Measurements from ENCODE around the gene RERE. TPM values are rescaled to one million over a fixed set of nuclear protein-coding genes. Genes with fewer than 3 reads are reported as not detected.

Gene RERE
- total RNA-seq, 1 donor from 2014 or later: 124 TPM

GRCh38 chr1:8529901-8530300, 287.5 kb downstream of the RERE start:
- Histone ChIP-seq H3K9me3 (ENCODE audit: insufficient read depth, low read depth, low read length) (no peaks in the 10 kb centered on the region), H3K4me2 (ENCODE audit: low read length) (no peak overlapping the region), H2AFZ (ENCODE audit: low read depth, low read length) (no peak overlapping the region), H3K79me2 (ENCODE audit: insufficient read depth, low read length) (no peaks in the 10 kb centered on the region), H3K4me3 (ENCODE audit: insufficient read depth, low read depth, low read length) (no peak overlapping the region), H4K20me1 (ENCODE audit: insufficient read depth, low read length) (no peaks in the 10 kb centered on the region), H3K27me3 (ENCODE audit: insufficient read depth, low read length) (no peaks in the 10 kb centered on the region), H3K27ac (ENCODE audit: low read depth, low read length) (no peak overlapping the region), H3K9ac (ENCODE audit: low read length) (no peak overlapping the region), H3K36me3 (ENCODE audit: insufficient read depth, low read length) (no peaks in the 10 kb centered on the region), H3K4me1 (ENCODE audit: insufficient read depth, low read length) (peaks cover 15% of the 10 kb centered on the region)
- DNase-seq (ENCODE audit: low read depth) (no peak), FAIRE-seq (no peak)
- H3K27ac Mint-ChIP-seq (ENCODE audit: unreplicated experiment): no peak overlapping the region
- H3K4me1 Mint-ChIP-seq (ENCODE audit: low read depth, unreplicated experiment): peaks cover 8% of the 10 kb centered on the region
- H3K27me3 Mint-ChIP-seq (ENCODE audit: low read depth, unreplicated experiment): no peaks in the 10 kb centered on the region
- no peaks in the 10 kb centered on the region for H3K9me3 Mint-ChIP-seq (ENCODE audit: unreplicated experiment)
- H3K36me3 Mint-ChIP-seq (ENCODE audit: low read depth, unreplicated experiment): peaks cover 6% of the 10 kb centered on the region
- TF ChIP-seq EZH2 (IDR thresholded peaks at IDR 0.05; ENCODE audit: insufficient read depth, low read length) (no peak), CTCF (IDR thresholded peaks at IDR 0.05; ENCODE audit: insufficient read depth, low read depth, low read length) (no peak)
- no peak overlapping the region for H3K4me3 Mint-ChIP-seq (ENCODE audit: unreplicated experiment)

GRCh38 chr1:8527941-8528340, 289.5 kb downstream of the RERE start:
- Mint-ChIP-seq H3K27ac (ENCODE audit: unreplicated experiment) (no peak overlapping the region), H3K4me3 (ENCODE audit: unreplicated experiment) (no peak overlapping the region)
- peaks cover 16% of the 10 kb centered on the region for H3K79me2 ChIP-seq (ENCODE audit: insufficient read depth, low read length)

More at GRCh38 chr1:8527941-8528340, 289.5 kb downstream of the RERE start:
- H3K27ac ChIP-seq (ENCODE audit: low read depth, low read length): no peak overlapping the region
- H3K4me1 ChIP-seq (ENCODE audit: insufficient read depth, low read length): peaks cover 23% of the 10 kb centered on the region
- Mint-ChIP-seq H3K4me1 (ENCODE audit: low read depth, unreplicated experiment) (peaks cover 22% of the 10 kb centered on the region), H3K27me3 (ENCODE audit: low read depth, unreplicated experiment) (no peaks in the 10 kb centered on the region), H3K36me3 (ENCODE audit: low read depth, unreplicated experiment) (peaks cover 9% of the 10 kb centered on the region), H3K9me3 (ENCODE audit: unreplicated experiment) (no peaks in the 10 kb centered on the region)
- no peak for TF ChIP-seq CTCF (IDR thresholded peaks at IDR 0.05; ENCODE audit: insufficient read depth, low read depth, low read length)
- TF ChIP-seq EZH2 (IDR thresholded peaks at IDR 0.05; ENCODE audit: insufficient read depth, low read length): no peak
- no peak overlapping the region for H2AFZ ChIP-seq (ENCODE audit: low read depth, low read length)
- H3K36me3 ChIP-seq (ENCODE audit: insufficient read depth, low read length): no peaks in the 10 kb centered on the region
- H3K9ac ChIP-seq (ENCODE audit: low read length): no peak overlapping the region
- no peaks in the 10 kb centered on the region for H3K9me3 ChIP-seq (ENCODE audit: insufficient read depth, low read depth, low read length)
- no peak overlapping the region for H3K4me2 ChIP-seq (ENCODE audit: low read length)
- no peak for FAIRE-seq
- no peaks in the 10 kb centered on the region for H4K20me1 ChIP-seq (ENCODE audit: insufficient read depth, low read length)
- no peaks in the 10 kb centered on the region for H3K27me3 ChIP-seq (ENCODE audit: insufficient read depth, low read length)
- no peak overlapping the region for H3K4me3 ChIP-seq (ENCODE audit: insufficient read depth, low read depth, low read length)
- DNase-seq (ENCODE audit: low read depth): no peak
